GM21825 (cell line): Measurements from ENCODE around the gene LRRC53.

ENCODE experiments used
- ATAC-seq: cut with Tn5 transposase; IDR thresholded peaks from one replicate; pipeline ENCODE4 v1.9.1; 2021; ENCODE audit warnings: mild to moderate bottlenecking, moderate library complexity; ENCODE audit not compliant: unreplicated experiment

LRRC53 gene, protein sequence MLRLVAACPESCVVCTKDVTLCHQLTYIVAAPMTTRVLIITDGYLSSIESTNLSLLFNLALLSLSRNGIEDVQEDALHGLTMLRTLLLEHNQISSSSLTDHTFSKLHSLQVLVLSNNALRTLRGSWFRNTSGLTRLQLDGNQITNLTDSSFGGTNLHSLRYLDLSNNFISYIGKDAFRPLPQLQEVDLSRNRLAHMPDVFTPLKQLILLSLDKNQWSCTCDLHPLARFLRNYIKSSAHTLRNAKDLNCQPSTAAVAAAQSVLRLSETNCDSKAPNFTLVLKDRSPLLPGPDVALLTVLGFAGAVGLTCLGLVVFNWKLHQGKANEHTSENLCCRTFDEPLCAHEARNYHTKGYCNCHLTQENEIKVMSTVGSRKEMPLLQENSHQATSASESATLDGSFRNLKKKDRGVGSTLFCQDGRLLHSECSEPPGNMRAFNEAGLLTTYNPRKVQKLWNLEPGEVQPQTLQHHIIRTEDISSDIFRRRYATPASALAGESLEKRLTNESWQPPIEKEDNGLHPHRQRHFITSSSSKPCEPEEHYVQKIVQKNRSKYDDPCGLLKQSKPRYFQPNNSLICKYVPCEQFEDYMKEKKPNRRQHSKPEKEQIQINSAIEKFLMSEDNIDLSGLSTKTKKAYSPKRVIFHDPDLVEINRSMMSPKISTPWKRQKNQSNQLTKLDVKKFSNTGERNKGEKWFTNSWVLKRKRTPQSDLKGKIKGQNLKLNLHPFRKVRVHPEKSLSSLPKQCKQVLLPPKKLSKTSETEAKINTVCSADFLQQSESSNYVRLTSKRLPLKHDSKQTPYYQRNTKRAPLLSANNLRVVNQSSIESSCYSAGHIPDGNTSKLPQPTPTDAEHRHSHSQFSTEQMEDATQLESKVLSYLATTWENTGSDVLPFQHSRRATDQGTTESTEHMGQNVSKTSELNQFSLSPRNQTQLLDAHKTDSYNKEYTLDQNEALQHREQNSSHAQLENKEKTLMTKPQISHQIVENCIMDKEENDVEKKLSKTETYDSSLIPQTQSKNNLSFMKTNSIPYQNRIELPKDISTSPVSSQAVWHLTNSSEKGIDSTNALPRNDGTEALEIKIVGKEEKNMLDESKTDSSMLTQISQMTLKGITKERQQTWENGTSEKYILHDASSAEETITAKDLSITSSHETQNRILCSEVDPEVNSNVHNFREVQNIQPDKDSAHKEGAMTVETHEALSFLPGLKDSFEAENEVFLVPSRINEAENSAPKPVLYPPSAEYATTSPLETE

DNA sequence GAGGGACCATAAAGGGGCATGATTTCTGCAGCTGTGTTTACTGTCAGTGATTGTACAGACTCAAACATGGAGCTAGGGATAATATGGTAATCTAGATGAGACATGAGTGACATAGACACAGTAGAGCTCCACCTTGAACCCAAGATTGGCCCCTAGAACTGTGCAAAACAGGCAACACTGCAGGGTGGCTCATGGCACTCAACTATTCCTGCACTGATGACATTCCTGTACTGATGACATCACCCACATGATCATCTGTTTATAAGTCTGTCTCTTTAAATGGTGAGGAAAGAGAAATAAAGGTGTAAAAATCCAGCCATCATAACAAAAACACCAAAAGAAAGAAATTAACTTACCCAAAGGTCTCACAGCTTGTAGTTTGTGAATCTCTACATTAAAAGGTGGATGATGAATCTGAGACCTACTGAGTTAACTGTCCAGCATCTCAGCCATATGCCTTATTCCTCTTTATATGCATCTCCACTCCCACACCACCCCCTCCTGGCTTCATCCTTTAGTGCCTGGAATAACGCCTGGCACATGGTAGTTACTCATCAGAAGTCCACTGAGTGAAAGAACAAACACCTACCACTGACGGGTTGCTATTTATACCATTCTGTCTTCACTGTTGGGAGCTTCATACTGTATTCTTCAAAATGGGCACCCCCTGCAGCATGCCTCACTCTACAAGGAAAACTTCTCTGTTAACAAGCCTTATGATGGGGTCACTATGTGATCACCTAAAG is at the start of gene LRRC53:
Gene LRRC53, minus strand, starts transcription at position 442 of the 746 bp plus-strand sequence. CDS start 29,262 bp downstream, outside the sequence.
- no peak for ATAC-seq

DNA sequence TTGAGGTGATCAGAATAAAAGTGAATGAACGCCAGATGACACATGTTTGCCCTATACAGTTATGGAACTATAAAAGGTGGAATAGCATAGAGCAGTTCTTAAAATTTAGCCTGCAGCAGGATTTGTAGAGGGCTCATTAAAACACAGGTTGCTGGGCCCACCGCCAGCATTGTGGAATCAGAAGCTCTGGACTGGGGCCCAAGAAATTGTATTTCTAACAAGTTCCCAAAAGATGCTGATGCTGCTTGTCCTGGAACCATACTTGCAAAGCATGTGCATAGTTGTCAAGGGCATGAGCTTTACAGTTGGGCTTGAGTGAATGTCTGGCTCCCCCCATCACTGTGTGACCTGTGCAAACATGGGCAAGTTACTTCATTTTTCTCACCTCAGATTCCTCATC is 37.5 kb upstream of the LRRC53 start:
- no peak for ATAC-seq

DNA sequence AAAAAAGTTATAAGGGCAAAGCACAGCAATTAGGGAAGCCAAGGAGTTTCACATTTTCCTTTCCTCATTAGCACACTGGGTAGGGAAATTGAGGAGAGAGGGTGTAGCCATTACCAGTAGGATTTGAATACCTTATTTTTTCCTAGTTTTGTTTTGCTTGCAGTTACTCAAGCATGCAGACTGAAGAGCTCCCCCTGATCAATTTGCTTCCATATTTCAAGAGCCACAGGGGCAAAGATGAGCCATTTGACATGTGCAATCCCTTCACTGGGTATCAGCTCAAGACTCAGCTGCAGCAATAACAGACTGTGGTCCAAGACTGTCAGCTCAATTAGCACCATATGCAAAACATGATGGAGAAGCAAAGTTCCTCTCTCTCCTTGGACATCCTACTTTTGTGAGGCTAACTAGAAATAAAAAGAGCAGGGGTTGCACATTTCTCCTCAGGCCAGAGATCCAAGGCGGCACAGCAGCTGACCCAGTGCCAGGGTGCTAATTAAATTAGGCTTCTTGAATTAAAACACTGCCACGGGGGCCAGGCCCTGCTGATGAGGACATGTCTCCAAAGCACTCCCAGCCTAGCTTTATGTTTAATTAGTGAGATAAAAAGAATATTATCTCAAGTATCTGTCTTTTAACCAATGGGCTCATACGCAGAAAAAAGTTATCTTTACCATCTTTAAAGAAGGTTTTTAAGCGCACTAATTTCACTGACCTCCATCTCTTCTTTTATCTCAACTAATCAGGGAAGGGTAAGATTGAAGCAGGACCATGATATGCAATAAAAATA is 36.7 kb upstream of the LRRC53 start:
- ATAC-seq = no peak

DNA sequence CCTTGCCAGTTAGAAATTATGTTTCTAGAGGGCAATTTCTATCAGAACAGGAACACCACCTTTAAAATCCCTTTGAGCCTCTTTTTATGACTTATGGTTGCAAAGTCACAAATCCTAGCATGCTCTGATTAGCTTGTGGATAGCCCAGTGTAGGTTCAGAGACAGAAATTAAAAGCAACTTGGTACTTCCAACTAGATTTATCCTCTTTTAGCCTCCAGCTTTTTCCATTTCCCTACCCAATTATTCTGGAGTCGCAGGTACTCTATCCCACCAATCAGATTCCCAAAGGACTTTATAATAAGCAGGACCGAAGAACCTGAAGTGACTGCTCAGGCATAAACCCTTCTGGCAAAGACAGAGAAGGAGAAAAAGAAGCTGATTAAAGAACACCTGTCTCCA is 33.4 kb upstream of the LRRC53 start:
- no peak for ATAC-seq

DNA sequence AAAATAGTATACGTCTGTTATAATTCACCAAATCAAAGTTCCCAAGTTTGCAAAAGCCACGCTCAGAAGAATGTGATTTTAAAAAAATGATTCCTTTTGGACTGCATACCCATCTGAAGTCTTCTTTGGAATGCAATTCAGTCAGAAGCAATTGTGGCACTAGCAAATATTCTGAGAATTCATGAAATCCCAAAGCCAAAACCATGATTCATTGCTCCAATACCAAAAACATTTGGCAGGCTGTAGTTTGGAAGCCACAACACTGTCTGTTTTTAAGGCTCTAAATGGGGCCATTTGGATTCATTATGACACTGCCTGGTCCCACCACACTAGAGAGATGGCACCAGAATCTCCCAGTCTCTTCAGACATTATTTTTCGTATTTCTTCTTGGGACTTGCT is 21.8 kb upstream of the LRRC53 start:
- no peak for ATAC-seq

DNA sequence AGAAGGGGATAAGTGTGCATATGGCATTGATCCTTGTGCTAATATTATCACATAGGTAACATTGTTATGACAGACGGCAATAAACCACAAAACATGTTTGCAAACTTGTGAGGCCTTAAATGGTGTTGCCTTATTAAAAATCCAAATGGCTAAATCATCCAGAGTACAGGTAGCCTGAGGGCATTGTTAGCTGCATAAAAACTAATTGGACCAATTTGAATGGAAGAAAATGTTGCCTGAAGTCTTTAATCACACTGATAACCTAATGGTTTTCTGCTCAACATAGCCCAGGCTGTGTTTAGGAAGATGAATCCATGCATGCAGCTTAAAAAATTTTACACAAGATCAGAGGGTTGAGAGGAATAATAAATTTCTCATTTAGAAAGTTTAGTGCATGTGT is 19.4 kb upstream of the LRRC53 start:
- ATAC-seq = no peak

DNA sequence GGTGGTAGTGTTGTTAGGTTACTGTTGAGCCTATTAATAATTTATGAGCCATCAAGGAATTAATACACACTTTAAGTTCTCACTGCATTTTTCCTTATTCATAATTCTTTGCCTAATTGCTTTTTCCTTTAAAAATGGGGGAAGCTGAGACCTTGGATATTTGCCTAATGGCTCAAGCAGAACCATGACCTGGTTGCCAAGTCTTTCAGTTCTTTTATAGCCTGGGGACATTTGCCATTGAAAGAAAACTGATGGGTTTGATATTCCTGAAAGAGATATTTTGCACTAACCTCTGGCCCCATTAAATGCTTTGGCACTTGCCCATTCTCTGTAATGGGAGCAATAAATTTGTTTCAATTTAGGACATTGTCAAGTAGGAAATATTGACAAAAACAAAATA is 18.5 kb upstream of the LRRC53 start:
- ATAC-seq = no peak

DNA sequence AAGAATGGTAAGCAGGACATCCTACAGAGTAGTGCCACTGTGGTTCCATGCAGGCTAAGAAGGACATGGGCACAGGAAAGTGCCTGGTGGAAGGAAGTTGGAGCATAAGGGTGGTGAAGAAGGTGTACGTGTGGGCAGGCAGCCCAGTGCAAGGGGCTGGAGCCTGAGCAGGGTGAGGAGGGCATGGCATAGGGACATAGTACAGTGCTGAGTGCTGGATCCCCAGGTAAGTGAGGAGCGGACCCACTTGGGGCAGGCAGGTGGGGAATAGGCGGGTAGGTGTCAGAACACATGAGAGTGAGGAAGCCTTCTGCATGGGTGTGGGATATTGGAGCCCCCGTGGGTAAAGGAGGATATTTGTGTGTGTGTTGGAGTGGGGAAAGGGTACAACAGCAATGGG is 15.7 kb upstream of the LRRC53 start:
- ATAC-seq = no peak

DNA sequence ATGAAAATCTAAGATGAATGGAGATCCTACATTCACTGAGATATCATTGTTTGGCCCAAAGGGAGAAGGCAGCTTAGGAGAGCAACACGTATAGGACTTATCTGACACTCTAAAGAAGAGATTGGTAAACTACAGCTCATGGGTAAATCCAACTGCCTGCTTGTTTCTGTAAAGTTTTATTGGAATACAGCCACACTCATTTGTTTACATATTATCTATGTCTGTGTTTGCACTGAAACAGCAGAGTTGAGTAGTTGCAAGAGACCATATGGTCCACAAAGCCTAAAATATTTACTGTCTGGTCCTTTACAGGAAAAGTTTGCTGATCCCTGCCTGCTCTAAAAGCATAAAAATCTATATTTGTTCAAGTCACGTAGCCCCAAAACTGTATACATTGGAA is 14.3 kb upstream of the LRRC53 start:
- ATAC-seq = no peak

DNA sequence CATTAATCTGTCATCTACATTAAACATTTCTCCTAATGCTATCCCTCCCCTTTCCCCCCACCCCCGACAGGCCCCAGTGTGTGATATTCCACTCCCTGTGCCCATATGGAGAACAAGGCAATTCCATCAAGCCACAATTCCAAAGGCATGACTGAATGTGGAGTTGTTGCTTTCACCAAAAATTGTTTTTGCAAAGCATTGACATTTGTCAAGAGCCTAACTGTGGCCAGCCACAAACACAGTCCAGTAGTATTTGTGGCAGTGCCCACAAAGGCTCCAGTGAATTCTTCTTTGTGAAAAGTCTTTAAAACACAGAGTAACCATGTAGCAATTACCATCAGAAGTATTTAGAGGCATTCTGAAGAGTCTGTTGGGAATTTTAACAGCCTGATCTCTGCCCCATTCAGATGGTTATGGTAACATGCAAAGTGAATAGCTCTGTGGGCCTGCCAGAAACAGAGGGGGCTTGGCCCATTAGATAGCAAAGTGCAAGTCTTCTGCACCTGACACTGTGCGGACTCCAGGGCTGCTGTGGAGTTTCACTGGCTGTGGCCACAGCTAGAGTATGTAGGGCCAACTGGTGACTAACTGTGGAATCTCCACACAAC is 11.6 kb upstream of the LRRC53 start:
- ATAC-seq = no peak

DNA sequence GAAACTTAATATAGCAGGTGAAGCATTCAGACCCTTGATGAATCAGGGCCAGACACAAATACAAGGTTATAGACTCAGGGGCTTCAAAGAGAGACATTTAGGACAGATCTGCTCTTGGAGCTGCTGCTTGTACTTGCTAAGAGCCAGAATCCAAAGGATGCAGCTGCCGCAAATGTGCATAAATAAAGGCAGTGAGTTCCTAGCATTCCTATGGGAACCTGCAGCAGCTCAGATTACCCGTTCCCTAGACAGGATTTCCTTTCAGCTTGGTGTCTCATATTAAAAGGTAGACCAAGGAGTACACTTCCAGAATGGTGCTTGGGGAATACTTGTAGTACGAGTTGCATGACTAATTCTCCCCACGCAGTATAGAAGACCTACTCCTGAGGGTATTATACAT is 9.7 kb upstream of the LRRC53 start:
- no peak for ATAC-seq

DNA sequence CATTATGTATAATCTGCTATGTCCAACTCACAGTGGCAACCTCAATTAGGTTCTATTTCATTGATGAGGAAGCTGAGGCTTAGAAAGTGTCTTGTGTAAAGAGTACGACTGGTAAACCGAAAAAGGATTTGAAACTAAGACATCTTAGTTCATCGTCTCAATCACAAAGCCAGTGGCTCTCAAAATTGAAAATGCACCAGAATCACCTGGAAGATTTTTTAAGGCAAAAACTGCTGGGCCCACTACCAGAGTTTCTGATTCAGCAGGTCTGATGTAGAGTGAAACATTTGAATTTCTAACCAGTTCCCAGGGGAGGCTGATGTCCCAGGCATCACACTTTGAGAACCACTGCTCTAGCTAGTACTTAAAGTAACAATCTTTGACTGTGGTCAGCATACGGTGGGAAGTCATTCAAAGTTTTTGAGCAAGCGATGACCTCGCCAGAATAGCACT is 5.2 kb upstream of the LRRC53 start:
- peak; percentile 82 for ATAC-seq

DNA sequence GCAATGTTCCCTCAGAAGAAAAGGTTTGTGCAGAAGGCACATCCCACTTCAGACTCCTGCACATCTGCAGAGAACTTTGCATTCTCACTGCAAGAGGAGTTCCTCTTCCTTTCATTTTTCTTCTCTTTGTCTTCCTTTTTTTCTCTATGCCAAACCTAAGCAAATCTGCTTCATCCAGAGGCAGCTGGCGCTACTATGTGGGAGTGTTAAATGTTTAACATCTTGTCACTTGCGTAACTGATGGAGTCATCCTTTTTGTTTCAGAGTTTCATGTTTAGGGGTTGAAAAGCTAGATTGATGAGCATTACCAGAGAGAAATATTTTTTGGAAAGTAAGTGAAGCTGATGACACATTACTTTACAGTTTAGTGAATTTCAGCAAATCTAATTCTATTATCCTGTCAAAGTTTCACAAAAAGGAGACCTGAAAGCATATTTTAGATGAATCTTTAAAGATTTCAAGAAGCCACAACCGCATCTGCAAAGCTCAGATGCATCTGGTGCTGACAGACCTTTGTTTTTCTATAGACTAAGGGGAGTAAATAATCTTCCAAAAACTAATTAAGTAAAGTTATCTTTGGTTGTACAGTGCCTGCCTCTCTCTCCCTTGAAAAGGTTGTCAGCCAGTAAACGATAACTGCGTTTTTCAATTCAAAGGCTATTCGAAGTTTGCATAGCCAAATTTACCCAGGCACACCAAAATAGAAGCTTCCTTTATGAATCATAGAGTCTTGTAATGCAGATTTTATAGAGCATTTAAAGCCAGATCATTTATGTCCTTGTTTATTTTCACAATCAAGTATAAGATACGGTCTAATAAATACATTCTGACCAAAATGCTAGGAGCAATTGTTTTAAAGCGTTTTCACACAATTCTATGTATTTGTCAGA is 1.2 kb upstream of the LRRC53 start:
- ATAC-seq = no peak

DNA sequence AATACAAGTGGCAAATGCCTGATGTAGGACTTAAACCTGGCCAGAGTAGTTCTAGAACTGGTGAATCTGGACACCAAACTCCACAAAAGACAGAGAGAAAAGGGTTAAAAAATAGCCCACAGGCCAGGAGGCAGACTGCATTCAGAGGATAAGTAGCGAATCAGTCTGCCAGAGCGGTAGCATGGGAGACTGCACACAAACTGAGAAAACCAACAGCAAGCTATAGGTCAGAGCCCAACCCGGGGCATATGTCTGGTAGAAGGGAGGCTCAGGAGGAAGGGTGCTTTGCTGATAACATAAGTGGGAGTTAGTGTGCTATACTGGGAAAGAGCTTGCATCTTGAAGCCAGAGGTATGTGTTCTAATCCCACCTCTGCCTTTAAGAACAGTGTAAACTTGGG is 4.0 kb downstream of the LRRC53 start:
- no peak for ATAC-seq

DNA sequence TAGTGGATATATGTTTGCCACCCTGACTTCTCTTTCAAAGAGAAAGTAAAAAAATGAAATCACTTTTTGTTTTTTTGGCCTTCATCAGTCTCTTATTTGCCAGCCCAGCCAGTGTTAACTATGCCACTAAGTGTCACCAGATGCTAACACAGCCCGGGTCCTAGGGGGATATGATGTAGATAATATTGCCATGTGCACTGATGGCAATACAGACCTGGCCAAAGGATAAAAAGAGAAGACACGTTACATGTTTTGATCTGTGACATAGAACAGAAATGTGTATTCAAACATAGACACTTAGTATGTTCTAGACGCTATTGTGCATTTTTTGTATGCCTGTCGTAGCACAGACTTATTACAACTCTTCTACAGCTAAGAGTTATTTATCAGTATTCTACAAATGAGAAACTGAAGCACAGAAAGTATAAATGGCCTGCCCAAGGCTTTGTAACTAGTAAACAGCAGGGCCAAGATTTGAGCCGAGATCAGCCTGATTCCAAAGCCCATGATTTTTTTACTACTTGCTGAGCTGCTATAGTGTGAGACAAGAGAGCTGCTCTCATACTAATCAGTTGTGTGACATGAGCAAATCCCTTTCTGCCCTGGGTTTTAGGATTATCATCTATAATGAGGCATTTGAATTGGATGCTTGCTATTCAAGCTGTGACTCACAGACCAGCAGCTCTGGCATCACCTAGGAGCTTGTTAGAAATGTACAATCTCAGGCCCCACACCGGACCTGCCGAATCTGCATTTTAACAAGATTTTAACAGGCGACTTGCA is 6.3 kb downstream of the LRRC53 start:
- no peak for ATAC-seq

DNA sequence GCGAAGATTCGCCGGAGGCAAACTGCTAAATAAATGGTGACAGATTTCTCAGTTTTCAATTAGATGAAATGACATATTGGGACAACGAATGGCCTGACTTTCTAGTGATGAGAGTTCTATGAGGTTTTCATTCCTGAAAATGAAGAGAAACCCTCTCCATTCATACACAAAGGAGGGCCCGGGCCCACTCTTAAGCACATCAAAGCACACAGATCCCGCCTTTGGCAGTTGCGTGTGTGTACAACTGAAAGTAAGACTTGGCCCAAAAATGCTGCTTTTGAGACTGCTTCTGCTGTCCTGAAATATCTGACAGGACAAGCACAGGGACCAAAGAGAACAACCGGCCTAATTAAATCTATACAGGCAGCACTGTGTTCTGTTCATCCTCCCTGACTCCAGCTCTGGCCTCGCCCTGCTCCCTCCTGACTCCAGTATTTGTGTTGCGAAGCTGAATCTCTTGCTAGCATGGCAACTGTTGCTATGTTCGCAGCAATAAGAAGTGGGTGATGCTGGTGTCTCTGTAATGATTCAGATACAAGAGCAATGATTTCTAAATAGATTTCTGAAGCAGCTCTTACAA is 7.4 kb downstream of the LRRC53 start:
- ATAC-seq = no peak
